ENCODE measurements around the gene SHC1. TPM values are rescaled to one million over a fixed set of nuclear protein-coding genes. Genes with fewer than 3 reads are reported as not detected.

Gene SHC1
- total RNA-seq, 1 experiment from 2014 or later: 107 TPM

DNA sequence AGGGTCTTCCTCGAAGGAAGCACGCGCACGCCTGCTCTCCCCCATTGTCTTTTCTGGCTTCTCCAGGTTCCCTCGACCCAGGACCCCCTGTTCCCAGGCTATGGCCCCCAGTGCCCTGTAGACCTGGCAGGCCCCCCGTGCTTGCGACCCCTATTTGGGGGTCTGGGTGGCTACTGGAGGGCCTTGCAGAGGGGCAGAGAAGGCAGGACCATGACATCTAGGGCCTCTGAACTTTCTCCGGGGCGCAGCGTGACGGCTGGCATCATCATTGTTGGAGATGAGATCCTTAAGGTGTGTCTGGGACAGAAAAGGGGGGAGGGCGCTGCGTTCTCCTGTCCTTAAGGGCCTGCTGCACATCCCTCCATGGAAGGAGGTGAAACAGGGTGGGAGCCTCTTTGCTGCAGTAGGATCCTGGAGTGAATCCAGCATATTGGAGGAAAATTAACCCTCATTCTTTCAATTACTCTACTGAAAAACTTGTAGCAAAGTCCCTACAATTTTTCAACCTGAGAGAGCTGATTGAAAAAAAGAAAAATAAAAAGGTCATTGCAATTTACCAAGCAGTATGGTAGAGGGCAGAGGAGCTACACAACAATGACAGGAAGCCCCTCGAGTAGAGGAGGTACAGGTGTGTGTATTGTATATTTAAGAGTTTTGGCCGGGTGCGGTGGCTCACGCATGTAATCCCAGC is 13.4 kb upstream of the SHC1 start:
- peak overlapping the region; percentile 86 for H3K4me3 ChIP-seq (ENCODE audit: low read length)
- POLR2A ChIA-PET (ENCODE audit: unreplicated experiment): interaction anchor here (0.9 to 1.0 kb wide), 2 partner anchors 10 kb away, joined by 4 read pairs; partner anchors contain the start of gene LENEP
- H3F3A ChIP-seq (ENCODE audit: low read length, unreplicated experiment): peaks cover 6% of the 10 kb centered on the region
- H3K9me3 ChIP-seq (ENCODE audit: low read length): no peaks in the 10 kb centered on the region
- peaks cover 11% of the 10 kb centered on the region; the same call in 1 of the 2 replicates for H4K20me1 ChIP-seq (ENCODE audit: low read length)
- H3K4me2 ChIP-seq (ENCODE audit: low read length): peak overlapping the region; percentile 99
- H2AFZ ChIP-seq (ENCODE audit: low read length): peak overlapping the region; percentile 61
- TF ChIP-seq EZH2 (IDR thresholded peaks at IDR 0.05; ENCODE audit: low read length, unreplicated experiment) (no peak), CTCF (conservative IDR thresholded peaks at IDR 0.05; ENCODE audit: low read depth, low read length) (no peak), EZH2phosphoT487 (IDR thresholded peaks at IDR 0.05; ENCODE audit: borderline replicate concordance, low read length) (no peak)
- H3K27me3 ChIP-seq (ENCODE audit: low read length): no peaks in the 10 kb centered on the region
- peaks cover 34% of the 10 kb centered on the region for H3K36me3 ChIP-seq (ENCODE audit: low read depth, low read length)
- CTCF ChIA-PET: interaction anchor here (0.6 to 1.9 kb wide), 5 partner anchors 9 to 1775 kb away, joined by 3 to 6 read pairs (median 5); partner anchors contain the start of gene LENEP
- no peaks in the 10 kb centered on the region for H3K9me2 ChIP-seq (replicated peaks; ENCODE audit: low read length)
- peak; percentile 33 for DNase-seq
- H3K27ac ChIP-seq (ENCODE audit: low read length): peak overlapping the region; percentile 50
- peak; percentile 21; the same call in 1 of the 2 replicates for ATAC-seq
- H3K9ac ChIP-seq (ENCODE audit: low read length): peak overlapping the region; percentile 92
- peaks cover 69% of the 10 kb centered on the region for H3K79me2 ChIP-seq (ENCODE audit: low read length)
- no TSS peak for BruUV-seq (replicated peaks)
- intact Hi-C loops (cut with micrococcal nuclease): loop anchor here (1.0 to 10.0 kb wide), 3 partner anchors 12 to 581 kb away; partner anchors contain the start of gene ASH1L
- H3K4me1 ChIP-seq (ENCODE audit: insufficient read depth, low read length): peaks cover 7% of the 10 kb centered on the region

GRCh38 chr1:154982897-154983648 is 12.5 kb upstream of the SHC1 start, which contains the start of gene FLAD1:
TSS of gene FLAD1 (plus strand) at chr1:154983344. CDS start at chr1:154983695, 351 bp downstream.
- intact Hi-C loops (cut with micrococcal nuclease): loop anchor here (1.0 to 10.0 kb wide), 3 partner anchors 13 to 582 kb away; partner anchors contain the start of gene ASH1L
- ATAC-seq (peak; percentile 100), DNase-seq (peak; percentile 100)
- Histone ChIP-seq H3K9me2 (replicated peaks; ENCODE audit: low read length) (no peaks in the 10 kb centered on the region), H3K79me2 (ENCODE audit: low read length) (peaks cover 66% of the 10 kb centered on the region), H3K4me2 (ENCODE audit: low read length) (peak within 1 kb of the TSS; percentile 99), H3K4me1 (ENCODE audit: insufficient read depth, low read length) (peaks cover 7% of the 10 kb centered on the region), H3K9me3 (ENCODE audit: low read length) (no peaks in the 10 kb centered on the region), H3F3A (ENCODE audit: low read length, unreplicated experiment) (peaks cover 6% of the 10 kb centered on the region), H3K27me3 (ENCODE audit: low read length) (no peaks in the 10 kb centered on the region), H3K27ac (ENCODE audit: low read length) (peak within 1 kb of the TSS; percentile 50), H3K9ac (ENCODE audit: low read length) (peak within 1 kb of the TSS; percentile 92), H3K4me3 (ENCODE audit: low read length) (peak within 1 kb of the TSS; percentile 86), H2AFZ (ENCODE audit: low read length) (peak within 1 kb of the TSS; percentile 90), H4K20me1 (ENCODE audit: low read length) (peaks cover 2% of the 10 kb centered on the region; the same call in 1 of the 2 replicates), H3K36me3 (ENCODE audit: low read depth, low read length) (peaks cover 30% of the 10 kb centered on the region)
- ChIA-PET POLR2A (ENCODE audit: unreplicated experiment) (interaction anchor here (0.6 to 0.9 kb wide), 4 partner anchors 11 to 113 kb away, joined by 3 to 6 read pairs (median 4); partner anchors contain the start of genes LENEP and PBXIP1), CTCF (interaction anchor here (0.6 to 1.9 kb wide), 5 partner anchors 10 to 1776 kb away, joined by 3 to 6 read pairs (median 5); partner anchors contain the start of gene LENEP)
- no TSS peak for BruUV-seq (replicated peaks)
- TF ChIP-seq EZH2phosphoT487 (IDR thresholded peaks at IDR 0.05; ENCODE audit: borderline replicate concordance, low read length) (no peak), EZH2 (IDR thresholded peaks at IDR 0.05; ENCODE audit: low read length, unreplicated experiment) (no peak), CTCF (conservative IDR thresholded peaks at IDR 0.05; ENCODE audit: low read depth, low read length) (no peak)
